Astrocyte (in vitro differentiated cells and primary cell): Measurements from ENCODE around the gene GREB1L.

Experiments used
- CTCF ChIP-seq: IDR thresholded peaks from 2 replicates; pipeline ENCODE4 v1.5.1; 2011; ENCODE audit warnings: low read depth, mild to moderate bottlenecking, inconsistent platforms, low read length, moderate library complexity; ENCODE audit not compliant: insufficient read depth
- EZH2 ChIP-seq: IDR thresholded peaks from 2 replicates; pipeline ENCODE4 v1.6.1; 2012; ENCODE audit warnings: mild to moderate bottlenecking, low read length, inconsistent platforms; ENCODE audit not compliant: insufficient read depth

GRCh38 chr18:21557607-21558253, 315.7 kb downstream of the GREB1L start:
- TF ChIP-seq CTCF (no peak), EZH2 (no peak)
